Hepatocyte (in vitro differentiated cells): Measurements from ENCODE around the gene CGB1. TPM values are rescaled to one million over a fixed set of nuclear protein-coding genes. Genes with fewer than 3 reads are reported as not detected.

Experiments used
- DNase-seq: peaks from one replicate; pipeline ENCODE4 v3.0.0-alpha.2; 2016; ENCODE audit warnings: low spot score
- H2AFZ ChIP-seq: fragments of 200-600 bp; sonication (generic); 2 replicates; pipeline ENCODE4 v1.6.0; 2016; ENCODE audit warnings: antibody characterized with exemption, mild to moderate bottlenecking
- H3K27ac ChIP-seq: fragments of 200-600 bp; sonication (generic); 2 replicates; pipeline ENCODE4 v1.5.1; 2016; ENCODE audit warnings: mild to moderate bottlenecking
- H3K27me3 ChIP-seq: fragments of 200-600 bp; sonication (generic); 2 replicates; pipeline ENCODE4 v1.6.1; 2016
- H3K36me3 ChIP-seq: fragments of 200-600 bp; sonication (generic); replicated peaks from 2 replicates; pipeline ENCODE4 v1.5.1; 2016; ENCODE audit warnings: low read depth; ENCODE audit not compliant: insufficient read depth
- H3K4me1 ChIP-seq: fragments of 200-600 bp; sonication (generic); 2 replicates; pipeline ENCODE4 v1.5.1; 2016; ENCODE audit warnings: mild to moderate bottlenecking, moderate library complexity; ENCODE audit not compliant: insufficient read depth
- H3K4me2 ChIP-seq: fragments of 200-600 bp; sonication (generic); 2 replicates; pipeline ENCODE4 v1.6.0; 2016
- H3K4me3 ChIP-seq: fragments of 200-600 bp; sonication (generic); 2 replicates; pipeline ENCODE4 v1.5.1; 2016; ENCODE audit warnings: mild to moderate bottlenecking
- H3K79me2 ChIP-seq: fragments of 200-600 bp; sonication (generic); 2 replicates; pipeline ENCODE4 v1.6.0; 2017; ENCODE audit warnings: mild to moderate bottlenecking
- H3K9me2 ChIP-seq: fragments of 200-600 bp; sonication (generic); replicated peaks from 2 replicates; pipeline ENCODE4 v1.6.0; 2017; ENCODE audit warnings: mild to moderate bottlenecking; ENCODE audit not compliant: insufficient read depth
- H3K9me3 ChIP-seq: fragments of 200-600 bp; sonication (generic); 2 replicates; pipeline ENCODE4 v1.5.1; 2016; ENCODE audit warnings: low read depth, mild to moderate bottlenecking
- H4K20me1 ChIP-seq: fragments of 200-600 bp; sonication (generic); 2 replicates; pipeline ENCODE4 v1.6.0; 2016; ENCODE audit warnings: mild to moderate bottlenecking; ENCODE audit not compliant: insufficient read depth, poor library complexity, severe bottlenecking
- CTCF ChIP-seq: fragments of 200-600 bp; sonication (generic); IDR thresholded peaks from 2 replicates; pipeline ENCODE4 v1.5.1; 2016; ENCODE audit warnings: antibody characterized with exemption, mild to moderate bottlenecking; ENCODE audit not compliant: poor library complexity
- EZH2 ChIP-seq: fragments of 200-600 bp; sonication (generic); IDR thresholded peaks from 2 replicates; pipeline ENCODE4 v1.6.1; 2016; ENCODE audit warnings: antibody characterized with exemption, mild to moderate bottlenecking, borderline replicate concordance
- EZH2phosphoT487 ChIP-seq: fragments of 200-600 bp; sonication (generic); IDR thresholded peaks from one replicate; pipeline ENCODE4 v1.6.1; 2018; ENCODE audit warnings: antibody characterized with exemption, mild to moderate bottlenecking, low read depth, moderate library complexity; ENCODE audit not compliant: unreplicated experiment, severe bottlenecking
- WGBS: methylation state at CpG from one replicate; pipeline ENCODE4 v1.1.6; 2016; ENCODE audit warnings: low lambda C conversion rate; ENCODE audit errors: missing lambda C conversion rate; 5-methylcytosine and 5-hydroxymethylcytosine counted together
- polyA plus RNA-seq: library from polyadenylated mRNA; unstranded; fragments of >200 nt; fragmentation: Nextera tagmentation; extraction: Ambion mirVana; gene quantifications from 2 replicates; pipeline ENCODE4 v1.2.1, GENCODE V29; 2016
- total RNA-seq: library from RNA; depleted of rRNA; stranded (reverse); fragments of >200 nt; gene quantifications from 2 replicates; pipeline ENCODE4 v1.2.3, GENCODE V29; 2014

Gene CGB1
- total and polyA plus RNA-seq, 2 experiments from 2014 or later: 0.52 TPM; not detected in 1

- Histone ChIP-seq H3K9me2 (no peaks in the 10 kb centered on the region), H3K79me2 (no peaks in the 10 kb centered on the region), H3K36me3 (no peaks in the 10 kb centered on the region), H4K20me1 (no peaks in the 10 kb centered on the region), H2AFZ (no peak overlapping the region), H3K9me3 (no peaks in the 10 kb centered on the region), H3K4me2 (no peak overlapping the region), H3K4me1 (peaks cover 24% of the 10 kb centered on the region), H3K27ac (no peak overlapping the region), H3K4me3 (no peak overlapping the region), H3K27me3 (peaks cover 13% of the 10 kb centered on the region)
- DNase-seq: no peak
- TF ChIP-seq CTCF: no peak
- no peak for TF ChIP-seq EZH2phosphoT487
- TF ChIP-seq EZH2: no peak
- WGBS: 100% methylated on average over 2 of the region's 2 CpGs
Measured at GRCh38 chr19:49061000-49061399, 24.3 kb upstream of the CGB1 start.

DNA sequence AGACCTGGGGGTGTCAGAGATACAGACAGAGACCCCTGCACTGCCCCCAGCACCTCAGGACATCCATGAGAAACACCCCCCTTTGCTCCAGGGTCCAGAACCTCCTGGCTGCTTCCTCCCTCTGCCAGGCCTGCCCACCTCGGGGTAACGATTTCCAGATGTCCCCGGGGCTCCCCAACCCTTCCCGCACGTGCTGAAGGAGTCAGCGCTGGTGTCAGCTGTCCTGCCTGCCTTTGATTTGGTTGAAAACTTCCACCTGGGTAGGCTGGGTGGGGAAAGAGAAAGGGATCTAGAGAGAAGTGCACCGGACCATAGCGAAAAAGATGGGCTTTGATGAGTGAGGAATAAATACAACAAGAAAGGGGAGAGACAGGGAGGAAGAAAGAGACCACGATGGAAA, 22.4 kb upstream of the CGB1 start:
- no peak overlapping the region for H3K27ac ChIP-seq
- H4K20me1 ChIP-seq: no peaks in the 10 kb centered on the region
- no peak overlapping the region for H3K4me3 ChIP-seq
- H3K27me3 ChIP-seq: peaks cover 9% of the 10 kb centered on the region
- WGBS: 60% methylated on average over 9 of the region's 9 CpGs
- no peak for DNase-seq
- no peak overlapping the region for H3K4me2 ChIP-seq
- H3K9me3 ChIP-seq: no peaks in the 10 kb centered on the region
- TF ChIP-seq CTCF (no peak), EZH2 (no peak), EZH2phosphoT487 (no peak)
- no peaks in the 10 kb centered on the region for H3K79me2 ChIP-seq
- peaks cover 17% of the 10 kb centered on the region for H3K4me1 ChIP-seq
- H3K9me2 ChIP-seq: no peaks in the 10 kb centered on the region
- no peak overlapping the region for H2AFZ ChIP-seq
- no peaks in the 10 kb centered on the region for H3K36me3 ChIP-seq

DNA sequence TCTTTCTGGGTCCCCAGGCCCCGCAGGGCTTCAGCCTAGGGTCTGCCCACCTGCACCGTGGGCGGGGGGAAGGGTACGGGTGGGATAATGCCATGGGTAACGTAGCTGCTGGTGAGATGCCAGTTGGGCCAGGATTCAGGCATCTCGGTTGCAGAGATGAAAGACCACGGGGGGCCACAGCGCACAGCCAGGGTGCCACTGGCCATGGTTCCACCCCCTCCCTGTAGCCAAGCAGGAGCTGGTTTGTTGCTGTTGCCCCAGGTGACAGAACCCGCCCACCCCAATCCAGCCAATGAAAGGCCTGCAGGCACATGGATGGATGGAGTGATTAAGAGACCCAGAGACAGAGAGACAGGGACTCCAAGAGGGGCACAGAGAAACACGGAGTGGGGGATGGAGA, 21.9 kb upstream of the CGB1 start:
- DNase-seq: no peak
- H3K9me3 ChIP-seq: no peaks in the 10 kb centered on the region
- no peak for TF ChIP-seq EZH2phosphoT487
- TF ChIP-seq CTCF: no peak
- TF ChIP-seq EZH2: no peak
- H3K4me2 ChIP-seq: no peak overlapping the region
- H3K4me3 ChIP-seq: no peak overlapping the region
- no peak overlapping the region for H2AFZ ChIP-seq
- no peaks in the 10 kb centered on the region for H4K20me1 ChIP-seq
- H3K79me2 ChIP-seq: no peaks in the 10 kb centered on the region
- peaks cover 9% of the 10 kb centered on the region for H3K27me3 ChIP-seq
- peaks cover 17% of the 10 kb centered on the region for H3K4me1 ChIP-seq
- H3K27ac ChIP-seq: no peak overlapping the region
- H3K9me2 ChIP-seq: no peaks in the 10 kb centered on the region
- H3K36me3 ChIP-seq: no peaks in the 10 kb centered on the region
- 76% methylated on average over 4 of the region's 10 CpGs for whole genome bisulfite sequencing

- H3K4me3 ChIP-seq: peak within 1 kb of the TSS; percentile 36
Measured at GRCh38 chr19:49057636-49058234, 21.0 kb upstream of the CGB1 start, which contains the start of gene CGB7. Gene CGB7 (minus strand): TSS chr19:49057749. CDS start chr19:49055375, 2,374 bp downstream.

More at GRCh38 chr19:49057636-49058234, 21.0 kb upstream of the CGB1 start, which contains the start of gene CGB7:
- Histone ChIP-seq H3K9me3 (no peaks in the 10 kb centered on the region), H3K27ac (no peak within 1 kb of the TSS), H3K27me3 (peaks cover 9% of the 10 kb centered on the region), H2AFZ (no peak within 1 kb of the TSS), H3K36me3 (no peaks in the 10 kb centered on the region), H3K4me1 (peaks cover 17% of the 10 kb centered on the region), H3K79me2 (no peaks in the 10 kb centered on the region), H4K20me1 (no peaks in the 10 kb centered on the region), H3K9me2 (no peaks in the 10 kb centered on the region), H3K4me2 (peak within 1 kb of the TSS; percentile 99)
- 16% methylated on average over 34 of the region's 38 CpGs for WGBS
- TF ChIP-seq CTCF (no peak), EZH2 (no peak), EZH2phosphoT487 (no peak)
- peak; percentile 78 for DNase-seq
